ENCODE measurements around the gene RBMS3.
"Not testable (repeated sequence)": the region's sequence is repeated elsewhere in the genome, so short reads cannot be mapped to it uniquely, and the experiment has no call there.

Gene RBMS3

DNA sequence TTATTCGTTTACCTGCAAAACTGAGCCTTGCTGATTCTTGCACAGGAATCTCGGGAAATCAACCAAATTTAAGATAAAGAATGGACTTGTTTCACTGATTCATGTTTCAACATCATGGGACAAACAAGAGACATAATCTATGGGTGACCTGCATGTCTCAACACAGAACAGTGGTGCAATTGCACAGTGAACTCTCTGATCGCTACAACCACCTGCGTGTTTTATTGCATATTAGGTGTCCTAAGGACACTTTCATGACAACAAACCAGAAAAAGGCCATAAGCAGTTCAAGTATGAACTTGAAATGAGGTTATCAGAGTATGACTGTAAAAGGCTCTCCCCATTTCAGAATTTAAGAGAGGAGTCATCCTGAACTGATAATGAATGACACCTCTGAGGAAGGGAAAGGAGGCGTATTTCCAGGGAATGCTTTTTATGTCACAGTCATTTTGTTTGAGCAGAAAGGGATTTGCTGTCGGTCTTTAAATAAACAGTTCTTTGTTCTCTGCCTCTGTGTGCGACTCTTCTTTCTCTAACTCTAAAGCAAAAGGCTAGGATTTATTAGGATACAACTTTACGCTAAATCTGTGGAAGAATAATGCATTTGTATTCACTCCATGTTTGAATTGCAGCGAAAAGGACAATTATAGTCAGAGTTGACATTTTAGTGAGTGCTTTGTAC is 167.2 kb downstream of the RBMS3 start:
- Histone ChIP-seq H3K4me1 (ENCODE audit: control insufficient read depth, insufficient read depth, low read length) (peaks cover 1% of the 10 kb centered on the region), H3K9ac (ENCODE audit: low read depth, low read length) (no peak overlapping the region), H3K4me3 (ENCODE audit: low read depth, low read length) (no peak overlapping the region)

DNA sequence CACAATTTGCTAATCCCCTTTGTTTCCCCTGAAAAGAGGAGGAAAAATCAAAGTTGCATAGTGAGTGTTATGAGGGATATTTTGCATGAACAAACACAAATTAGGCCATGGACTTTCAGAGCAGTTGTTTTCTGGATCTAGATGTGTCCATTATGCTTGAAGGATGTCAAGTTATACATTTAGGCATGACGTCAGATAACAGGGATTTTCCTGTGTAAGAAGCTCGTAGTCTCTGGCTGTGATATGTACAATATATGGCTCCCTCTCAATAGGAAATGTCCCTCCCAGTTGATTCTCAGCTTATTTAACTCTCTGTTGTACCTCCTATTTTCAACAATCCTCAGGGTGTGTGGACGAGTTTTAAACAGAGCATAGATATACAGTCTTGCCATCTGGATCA is 171.0 kb downstream of the RBMS3 start:
- Histone ChIP-seq H3K9ac (ENCODE audit: low read depth, low read length) (no peak overlapping the region), H3K36me3 (ENCODE audit: control insufficient read depth, insufficient read depth, low read length) (no peaks in the 10 kb centered on the region), H3K27me3 (ENCODE audit: control insufficient read depth, insufficient read depth, low read length) (no peaks in the 10 kb centered on the region), H3K4me3 (ENCODE audit: low read depth, low read length) (no peak overlapping the region), H3K9me3 (ENCODE audit: control insufficient read depth, insufficient read depth, low read length) (no peaks in the 10 kb centered on the region), H3K4me1 (ENCODE audit: control insufficient read depth, insufficient read depth, low read length) (peaks cover 6% of the 10 kb centered on the region)

More for the DNA sequence above, 167.2 kb downstream of the RBMS3 start:
- no peaks in the 10 kb centered on the region for H3K36me3 ChIP-seq (ENCODE audit: control insufficient read depth, insufficient read depth, low read length)
- H3K9me3 ChIP-seq (ENCODE audit: control insufficient read depth, insufficient read depth, low read length), result no peaks in the 10 kb centered on the region
- H3K27me3 ChIP-seq (ENCODE audit: control insufficient read depth, insufficient read depth, low read length), result no peaks in the 10 kb centered on the region

DNA sequence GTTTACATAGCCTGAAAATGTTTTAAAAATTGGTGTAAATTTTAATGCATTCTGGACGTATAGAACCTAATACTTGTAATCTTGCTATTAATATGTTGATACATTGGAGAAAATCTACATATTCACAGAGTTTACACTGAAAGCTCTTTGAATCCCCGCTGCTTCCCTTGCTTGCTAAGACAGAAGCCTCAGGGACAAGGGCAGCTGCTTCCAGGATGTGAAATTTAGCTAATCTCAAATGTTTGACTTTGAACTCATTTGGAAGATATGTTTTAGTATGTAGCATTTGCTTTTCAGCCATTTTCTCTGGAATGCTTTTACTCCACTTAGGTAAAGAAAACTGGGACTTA is 172.0 kb downstream of the RBMS3 start:
- Histone ChIP-seq H3K4me3 (ENCODE audit: low read depth, low read length) (no peak overlapping the region), H3K9me3 (ENCODE audit: control insufficient read depth, insufficient read depth, low read length) (no peaks in the 10 kb centered on the region), H3K9ac (ENCODE audit: low read depth, low read length) (no peak overlapping the region), H3K36me3 (ENCODE audit: control insufficient read depth, insufficient read depth, low read length) (no peaks in the 10 kb centered on the region), H3K27me3 (ENCODE audit: control insufficient read depth, insufficient read depth, low read length) (no peaks in the 10 kb centered on the region), H3K4me1 (ENCODE audit: control insufficient read depth, insufficient read depth, low read length) (peaks cover 6% of the 10 kb centered on the region)

DNA sequence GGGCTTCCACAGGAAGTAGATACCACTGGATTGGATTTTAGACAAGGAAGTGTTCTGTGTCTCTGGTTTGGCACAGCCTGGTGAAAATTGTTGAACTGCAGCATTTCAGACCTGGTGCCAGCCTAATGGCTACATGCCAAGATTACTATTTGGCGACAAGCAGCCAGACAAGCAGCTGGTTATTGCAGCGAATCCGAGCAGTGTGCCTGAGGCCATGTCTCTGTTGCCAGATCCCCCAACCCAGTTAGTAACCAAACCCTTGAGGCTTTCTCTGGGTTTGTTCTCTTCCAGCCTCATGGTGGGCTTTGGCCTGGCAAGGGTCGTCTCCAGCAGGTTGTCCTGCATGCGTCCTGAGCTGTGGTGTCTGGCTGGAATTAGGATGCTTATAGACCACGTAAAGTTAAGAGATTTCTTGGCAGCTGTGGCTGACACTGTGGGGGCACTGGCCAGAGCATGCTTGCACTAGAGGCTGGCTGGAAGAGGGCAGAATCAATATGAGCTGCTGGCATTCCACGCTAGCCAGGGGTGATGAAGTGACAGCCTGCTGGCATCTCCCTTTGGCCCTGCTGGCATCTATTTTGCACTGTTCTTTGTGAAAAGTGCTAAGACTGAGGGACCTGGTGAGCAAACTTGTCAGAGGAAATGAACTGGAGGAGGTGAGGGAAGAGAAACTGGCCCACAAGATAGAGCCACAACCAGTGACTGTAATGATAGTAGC is 172.6 kb downstream of the RBMS3 start:
- H3K9me3 ChIP-seq (ENCODE audit: control insufficient read depth, insufficient read depth, low read length), result no peaks in the 10 kb centered on the region
- H3K9ac ChIP-seq (ENCODE audit: low read depth, low read length), result no peak overlapping the region
- no peaks in the 10 kb centered on the region for H3K36me3 ChIP-seq (ENCODE audit: control insufficient read depth, insufficient read depth, low read length)
- H3K4me1 ChIP-seq (ENCODE audit: control insufficient read depth, insufficient read depth, low read length), result peaks cover 6% of the 10 kb centered on the region
- H3K4me3 ChIP-seq (ENCODE audit: low read depth, low read length), result no peak overlapping the region
- no peaks in the 10 kb centered on the region for H3K27me3 ChIP-seq (ENCODE audit: control insufficient read depth, insufficient read depth, low read length)

DNA sequence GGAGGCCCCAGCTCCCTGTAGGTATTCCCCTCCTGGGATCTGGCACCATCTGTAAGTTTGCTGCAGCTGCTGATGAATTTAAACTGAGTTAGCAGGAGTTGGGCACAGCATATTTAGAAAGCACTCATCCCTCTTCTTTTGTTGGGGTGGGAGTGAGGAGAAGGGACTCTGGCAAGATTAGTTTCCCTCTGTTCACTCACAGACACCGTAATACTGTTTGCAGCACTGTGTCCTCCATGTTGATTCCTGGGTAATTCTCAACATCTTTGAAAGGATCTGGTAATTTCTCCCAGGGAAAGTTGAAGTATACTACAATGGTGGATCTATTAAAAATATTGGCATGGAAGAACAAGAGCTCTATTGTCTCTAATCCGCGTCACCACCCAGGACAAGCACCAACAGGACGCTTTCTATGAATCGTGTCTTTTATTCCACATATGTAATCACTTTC is 173.3 kb downstream of the RBMS3 start:
- Histone ChIP-seq H3K27me3 (ENCODE audit: control insufficient read depth, insufficient read depth, low read length) (no peaks in the 10 kb centered on the region), H3K9ac (ENCODE audit: low read depth, low read length) (no peak overlapping the region), H3K36me3 (ENCODE audit: control insufficient read depth, insufficient read depth, low read length) (no peaks in the 10 kb centered on the region), H3K9me3 (ENCODE audit: control insufficient read depth, insufficient read depth, low read length) (no peaks in the 10 kb centered on the region), H3K4me1 (ENCODE audit: control insufficient read depth, insufficient read depth, low read length) (peaks cover 6% of the 10 kb centered on the region), H3K4me3 (ENCODE audit: low read depth, low read length) (no peak overlapping the region)

DNA sequence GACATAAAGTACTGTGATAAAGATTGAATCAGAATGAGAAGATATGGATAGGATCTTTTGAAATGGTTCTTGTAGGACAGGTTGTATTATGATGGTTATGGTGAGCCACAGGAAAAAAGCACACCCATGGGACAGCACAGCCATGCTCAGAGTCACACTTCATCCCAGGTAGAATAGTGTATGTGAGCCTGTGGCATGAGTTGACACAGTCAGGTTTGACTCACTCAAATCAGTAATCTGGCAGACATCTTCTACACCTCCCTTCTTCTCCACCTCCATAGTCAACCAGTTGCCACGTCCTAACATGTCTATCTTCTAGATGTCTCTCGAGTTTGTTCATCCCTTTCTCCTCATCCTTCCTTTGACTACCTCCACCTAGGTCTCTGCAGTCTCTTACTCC is 176.0 kb downstream of the RBMS3 start:
- Histone ChIP-seq H3K4me3 (ENCODE audit: low read depth, low read length) (no peak overlapping the region), H3K9ac (ENCODE audit: low read depth, low read length) (no peak overlapping the region), H3K27me3 (ENCODE audit: control insufficient read depth, insufficient read depth, low read length) (no peaks in the 10 kb centered on the region), H3K4me1 (ENCODE audit: control insufficient read depth, insufficient read depth, low read length) (peaks cover 6% of the 10 kb centered on the region), H3K36me3 (ENCODE audit: control insufficient read depth, insufficient read depth, low read length) (no peaks in the 10 kb centered on the region), H3K9me3 (ENCODE audit: control insufficient read depth, insufficient read depth, low read length) (no peaks in the 10 kb centered on the region)

DNA sequence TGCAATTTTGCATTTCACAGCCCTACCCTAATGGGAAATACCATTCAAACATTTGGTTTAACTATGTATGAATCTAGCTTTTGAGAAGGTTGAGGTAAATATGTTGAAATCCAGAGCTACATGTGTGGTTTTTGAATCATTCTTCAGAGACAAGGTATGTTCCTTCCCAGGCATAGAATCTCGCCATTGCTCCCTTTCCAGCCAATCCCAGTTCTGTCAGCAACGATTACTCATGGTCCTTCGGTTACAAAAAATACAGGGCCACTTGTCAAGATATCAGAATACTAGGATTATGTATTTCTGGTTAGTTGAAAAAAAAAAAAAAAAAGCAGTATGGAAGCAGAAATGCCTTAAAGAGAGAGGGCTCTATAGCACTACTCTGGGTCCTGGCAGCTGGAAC is 182.4 kb downstream of the RBMS3 start:
- H3K9ac ChIP-seq (ENCODE audit: low read depth, low read length), result no peak overlapping the region
- H3K27me3 ChIP-seq (ENCODE audit: control insufficient read depth, insufficient read depth, low read length), result no peaks in the 10 kb centered on the region
- peaks cover 11% of the 10 kb centered on the region for H3K4me1 ChIP-seq (ENCODE audit: control insufficient read depth, insufficient read depth, low read length)
- no peak overlapping the region for H3K4me3 ChIP-seq (ENCODE audit: low read depth, low read length)
- no peaks in the 10 kb centered on the region for H3K36me3 ChIP-seq (ENCODE audit: control insufficient read depth, insufficient read depth, low read length)
- no peaks in the 10 kb centered on the region for H3K9me3 ChIP-seq (ENCODE audit: control insufficient read depth, insufficient read depth, low read length)

DNA sequence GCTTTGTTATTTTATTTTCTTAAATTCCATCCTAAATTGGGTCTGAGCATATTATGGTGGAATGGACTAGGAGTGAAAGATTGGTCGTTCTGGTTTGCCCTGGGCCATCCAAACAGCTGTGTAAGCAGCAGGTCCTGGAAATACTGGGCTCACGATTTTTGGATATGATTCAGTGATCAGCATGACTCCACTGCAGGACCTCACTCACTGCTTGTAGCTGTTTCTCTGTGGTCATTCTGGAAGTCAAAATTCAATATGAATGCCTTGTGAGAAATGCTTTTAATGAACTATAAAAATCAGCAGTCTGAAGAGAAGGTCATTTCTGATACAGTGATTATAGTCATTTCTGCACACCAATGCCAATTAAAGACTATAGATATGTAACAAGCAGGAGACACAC is 185.0 kb downstream of the RBMS3 start:
- H3K9me3 ChIP-seq (ENCODE audit: control insufficient read depth, insufficient read depth, low read length), result no peaks in the 10 kb centered on the region
- no peak overlapping the region for H3K9ac ChIP-seq (ENCODE audit: low read depth, low read length)
- no peaks in the 10 kb centered on the region for H3K36me3 ChIP-seq (ENCODE audit: control insufficient read depth, insufficient read depth, low read length)
- no peak overlapping the region for H3K4me3 ChIP-seq (ENCODE audit: low read depth, low read length)
- no peaks in the 10 kb centered on the region for H3K27me3 ChIP-seq (ENCODE audit: control insufficient read depth, insufficient read depth, low read length)
- H3K4me1 ChIP-seq (ENCODE audit: control insufficient read depth, insufficient read depth, low read length), result peaks cover 11% of the 10 kb centered on the region

DNA sequence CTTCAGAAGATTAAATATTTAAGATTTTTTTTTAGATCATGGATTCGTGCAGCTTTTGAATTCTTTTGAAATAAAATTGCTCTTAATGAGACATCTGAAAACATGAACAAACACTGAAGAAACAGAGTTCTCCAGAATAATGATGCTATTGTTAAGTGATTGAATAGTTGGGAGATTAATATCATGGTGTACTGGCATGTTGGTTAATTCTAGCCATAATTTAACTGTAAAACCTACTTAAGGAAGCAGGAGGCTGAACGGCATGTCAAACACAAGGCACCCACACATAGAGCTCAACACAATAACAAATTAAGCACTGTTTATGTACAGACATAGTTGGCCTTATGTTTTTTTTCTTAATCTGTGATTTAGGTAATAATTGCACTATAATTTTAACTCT is 185.6 kb downstream of the RBMS3 start:
- no peak overlapping the region for H3K9ac ChIP-seq (ENCODE audit: low read depth, low read length)
- no peaks in the 10 kb centered on the region for H3K27me3 ChIP-seq (ENCODE audit: control insufficient read depth, insufficient read depth, low read length)
- H3K9me3 ChIP-seq (ENCODE audit: control insufficient read depth, insufficient read depth, low read length), result no peaks in the 10 kb centered on the region
- peaks cover 11% of the 10 kb centered on the region for H3K4me1 ChIP-seq (ENCODE audit: control insufficient read depth, insufficient read depth, low read length)
- no peaks in the 10 kb centered on the region for H3K36me3 ChIP-seq (ENCODE audit: control insufficient read depth, insufficient read depth, low read length)
- H3K4me3 ChIP-seq (ENCODE audit: low read depth, low read length), result no peak overlapping the region

DNA sequence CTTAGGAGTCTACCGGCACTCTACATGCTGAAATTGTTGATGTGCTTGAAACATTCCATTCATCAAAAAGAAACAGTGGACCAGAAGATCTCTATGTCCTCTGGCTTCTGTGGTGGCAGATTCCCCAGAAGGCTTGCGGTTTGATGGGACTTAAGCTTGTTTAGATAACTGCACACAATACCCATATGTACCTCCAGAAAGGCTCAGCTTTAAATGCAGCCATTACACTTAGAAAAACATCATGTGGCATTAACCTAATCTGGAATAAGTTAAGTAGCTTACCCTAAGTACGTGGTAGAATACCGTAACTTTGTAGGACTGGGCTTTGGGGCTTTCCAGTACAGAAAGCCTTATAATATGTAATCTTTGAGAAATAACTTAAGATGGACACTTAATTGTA is 187.3 kb downstream of the RBMS3 start:
- Histone ChIP-seq H3K27me3 (ENCODE audit: control insufficient read depth, insufficient read depth, low read length) (no peaks in the 10 kb centered on the region), H3K9me3 (ENCODE audit: control insufficient read depth, insufficient read depth, low read length) (no peaks in the 10 kb centered on the region), H3K4me1 (ENCODE audit: control insufficient read depth, insufficient read depth, low read length) (peaks cover 11% of the 10 kb centered on the region), H3K4me3 (ENCODE audit: low read depth, low read length) (no peak overlapping the region), H3K36me3 (ENCODE audit: control insufficient read depth, insufficient read depth, low read length) (no peaks in the 10 kb centered on the region), H3K9ac (ENCODE audit: low read depth, low read length) (no peak overlapping the region)

DNA sequence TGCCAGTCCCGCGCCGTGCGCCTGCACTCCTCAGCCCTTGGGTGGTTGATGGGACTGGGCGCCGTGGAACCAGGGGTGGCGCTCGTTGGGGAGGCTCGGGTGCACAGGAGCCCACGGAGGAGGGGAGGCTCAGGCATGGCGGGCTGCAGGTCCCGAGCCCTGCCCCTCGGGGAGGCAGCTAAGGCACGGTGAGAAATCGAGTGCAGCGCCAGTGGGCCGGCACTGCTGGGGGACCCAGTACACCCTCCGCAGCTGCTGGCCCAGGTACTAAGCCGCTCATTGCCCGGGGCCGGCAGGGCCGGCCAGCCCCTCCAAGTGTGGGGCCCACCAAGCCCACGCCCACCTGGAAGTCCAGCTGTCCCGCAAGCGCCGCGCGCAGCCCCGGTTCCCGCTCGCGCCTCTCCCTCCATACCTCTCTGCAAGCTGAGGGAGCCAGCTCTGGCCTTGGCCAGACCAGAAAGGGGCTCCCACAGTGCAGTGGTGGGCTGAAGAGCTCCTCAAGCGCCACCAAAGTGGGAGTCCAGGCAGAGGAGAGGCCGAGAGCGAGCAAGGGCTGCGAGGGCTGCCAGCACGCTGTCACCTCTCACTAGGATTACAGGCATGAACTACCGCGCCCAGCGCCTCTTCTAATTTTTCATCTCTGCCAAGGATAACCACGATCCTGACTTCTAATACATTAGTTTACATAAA is 192.8 kb downstream of the RBMS3 start:
- not testable (repeated sequence) for H3K4me3 ChIP-seq (ENCODE audit: low read depth, low read length); H3K9me3 ChIP-seq (ENCODE audit: control insufficient read depth, insufficient read depth, low read length); H3K36me3 ChIP-seq (ENCODE audit: control insufficient read depth, insufficient read depth, low read length); H3K9ac ChIP-seq (ENCODE audit: low read depth, low read length); H3K27me3 ChIP-seq (ENCODE audit: control insufficient read depth, insufficient read depth, low read length)
- H3K4me1 ChIP-seq (ENCODE audit: control insufficient read depth, insufficient read depth, low read length), result peaks cover 11% of the 10 kb centered on the region

DNA sequence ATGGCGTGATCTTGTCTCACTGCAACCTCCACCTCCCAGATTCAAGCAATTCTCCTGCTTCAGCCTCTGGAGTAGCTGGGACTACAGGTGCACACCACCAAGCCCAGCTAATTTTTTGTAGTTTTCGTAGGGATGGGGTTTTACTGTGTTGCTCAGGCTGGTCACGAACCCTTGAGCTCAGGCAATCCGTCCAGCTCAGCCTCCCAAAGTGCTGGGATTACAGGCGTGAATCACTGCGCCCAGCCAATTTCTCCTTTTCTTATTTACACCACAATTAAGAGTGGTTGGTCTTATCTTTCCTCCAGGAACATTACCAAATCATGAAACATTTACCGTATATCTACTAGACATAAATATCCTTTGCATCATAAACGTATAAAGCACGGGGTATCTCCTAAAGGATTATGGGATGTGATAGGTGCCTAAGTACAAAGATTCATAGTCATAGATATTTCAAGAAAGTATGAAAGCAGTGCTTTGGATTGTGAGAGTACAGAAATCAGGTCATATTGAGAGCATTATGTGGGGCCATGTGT is 194.5 kb downstream of the RBMS3 start:
- no peak overlapping the region for H3K9ac ChIP-seq (ENCODE audit: low read depth, low read length)
- no peaks in the 10 kb centered on the region for H3K9me3 ChIP-seq (ENCODE audit: control insufficient read depth, insufficient read depth, low read length)
- no peaks in the 10 kb centered on the region for H3K27me3 ChIP-seq (ENCODE audit: control insufficient read depth, insufficient read depth, low read length)

More for the DNA sequence above, 194.5 kb downstream of the RBMS3 start:
- Histone ChIP-seq H3K36me3 (ENCODE audit: control insufficient read depth, insufficient read depth, low read length) (no peaks in the 10 kb centered on the region), H3K4me1 (ENCODE audit: control insufficient read depth, insufficient read depth, low read length) (peaks cover 11% of the 10 kb centered on the region), H3K4me3 (ENCODE audit: low read depth, low read length) (no peak overlapping the region)

Measured in iPS-15b (cell line).